Gastroesophageal sphincter (tissue), 3 donors: ENCODE measurements around the gene PFN4.
"Not testable (repeated sequence)": the region's sequence is repeated elsewhere in the genome, so short reads cannot be mapped to it uniquely, and the experiment has no call there.

Experiments used
- CTCF ChIP-seq, 4 experiments: fragments of 200-600 bp in 2 of 4; fragments of 450-650 bp in 2 of 4; sonication (generic) in 1 of 4; IDR thresholded peaks; one replicate each; pipeline ENCODE4 v1.5.1; 2017 to 2019; ENCODE audit warnings: antibody characterized with exemption in 4 of 4, mild to moderate bottlenecking in 2 of 4, moderate library complexity in 2 of 4
- POLR2A ChIP-seq, 2 donors: fragments of 450-650 bp; IDR thresholded peaks; one replicate each; pipeline ENCODE4 v1.6.1; 2017; ENCODE audit warnings: antibody characterized with exemption in 2 of 2, mild to moderate bottlenecking in 2 of 2, moderate library complexity in 1 of 2

- not testable (repeated sequence) for TF ChIP-seq POLR2A, CTCF (IDR thresholded peaks at IDR 0.05)
These were observed 22.4 kb downstream of the PFN4 start for GRCh38 chr2:24100732-24101131.
